ENCODE measurements around the gene TECPR1. TPM values are rescaled to one million over a fixed set of nuclear protein-coding genes. Genes with fewer than 3 reads are reported as not detected.

Gene TECPR1
- total and polyA plus RNA-seq, 2 experiments from 2014 or later: 4.6 to 24.4 TPM

DNA sequence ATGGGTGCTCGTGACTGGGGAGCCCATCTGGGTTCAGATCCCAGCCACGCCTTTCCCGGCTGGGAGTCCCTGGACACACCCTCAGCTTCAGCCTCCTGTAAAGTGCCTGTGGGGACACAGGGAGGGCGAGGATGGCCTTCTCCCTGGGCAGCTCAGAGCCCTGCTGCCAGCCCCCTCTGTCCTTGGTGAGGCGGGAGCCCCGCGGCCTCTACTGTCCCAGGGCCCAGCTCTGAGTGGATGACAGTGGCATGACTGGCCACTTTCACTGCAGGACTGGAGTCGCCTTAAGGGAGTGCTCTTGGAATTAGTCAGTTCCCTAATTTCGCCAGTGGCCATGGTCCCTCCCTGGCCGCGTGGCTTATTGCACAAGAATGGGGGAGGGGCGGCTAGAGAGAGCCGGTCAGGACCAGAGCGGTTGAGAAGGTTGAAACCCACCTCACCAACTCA lies 34.1 kb upstream of the TECPR1 start:
- H3K4me3 Mint-ChIP-seq: no peak overlapping the region

More for the DNA sequence above, 34.1 kb upstream of the TECPR1 start:
- H3K4me2 ChIP-seq: peak overlapping the region; percentile 64; the same call in 1 of the 2 replicates
- TF ChIP-seq, protein P1, sequence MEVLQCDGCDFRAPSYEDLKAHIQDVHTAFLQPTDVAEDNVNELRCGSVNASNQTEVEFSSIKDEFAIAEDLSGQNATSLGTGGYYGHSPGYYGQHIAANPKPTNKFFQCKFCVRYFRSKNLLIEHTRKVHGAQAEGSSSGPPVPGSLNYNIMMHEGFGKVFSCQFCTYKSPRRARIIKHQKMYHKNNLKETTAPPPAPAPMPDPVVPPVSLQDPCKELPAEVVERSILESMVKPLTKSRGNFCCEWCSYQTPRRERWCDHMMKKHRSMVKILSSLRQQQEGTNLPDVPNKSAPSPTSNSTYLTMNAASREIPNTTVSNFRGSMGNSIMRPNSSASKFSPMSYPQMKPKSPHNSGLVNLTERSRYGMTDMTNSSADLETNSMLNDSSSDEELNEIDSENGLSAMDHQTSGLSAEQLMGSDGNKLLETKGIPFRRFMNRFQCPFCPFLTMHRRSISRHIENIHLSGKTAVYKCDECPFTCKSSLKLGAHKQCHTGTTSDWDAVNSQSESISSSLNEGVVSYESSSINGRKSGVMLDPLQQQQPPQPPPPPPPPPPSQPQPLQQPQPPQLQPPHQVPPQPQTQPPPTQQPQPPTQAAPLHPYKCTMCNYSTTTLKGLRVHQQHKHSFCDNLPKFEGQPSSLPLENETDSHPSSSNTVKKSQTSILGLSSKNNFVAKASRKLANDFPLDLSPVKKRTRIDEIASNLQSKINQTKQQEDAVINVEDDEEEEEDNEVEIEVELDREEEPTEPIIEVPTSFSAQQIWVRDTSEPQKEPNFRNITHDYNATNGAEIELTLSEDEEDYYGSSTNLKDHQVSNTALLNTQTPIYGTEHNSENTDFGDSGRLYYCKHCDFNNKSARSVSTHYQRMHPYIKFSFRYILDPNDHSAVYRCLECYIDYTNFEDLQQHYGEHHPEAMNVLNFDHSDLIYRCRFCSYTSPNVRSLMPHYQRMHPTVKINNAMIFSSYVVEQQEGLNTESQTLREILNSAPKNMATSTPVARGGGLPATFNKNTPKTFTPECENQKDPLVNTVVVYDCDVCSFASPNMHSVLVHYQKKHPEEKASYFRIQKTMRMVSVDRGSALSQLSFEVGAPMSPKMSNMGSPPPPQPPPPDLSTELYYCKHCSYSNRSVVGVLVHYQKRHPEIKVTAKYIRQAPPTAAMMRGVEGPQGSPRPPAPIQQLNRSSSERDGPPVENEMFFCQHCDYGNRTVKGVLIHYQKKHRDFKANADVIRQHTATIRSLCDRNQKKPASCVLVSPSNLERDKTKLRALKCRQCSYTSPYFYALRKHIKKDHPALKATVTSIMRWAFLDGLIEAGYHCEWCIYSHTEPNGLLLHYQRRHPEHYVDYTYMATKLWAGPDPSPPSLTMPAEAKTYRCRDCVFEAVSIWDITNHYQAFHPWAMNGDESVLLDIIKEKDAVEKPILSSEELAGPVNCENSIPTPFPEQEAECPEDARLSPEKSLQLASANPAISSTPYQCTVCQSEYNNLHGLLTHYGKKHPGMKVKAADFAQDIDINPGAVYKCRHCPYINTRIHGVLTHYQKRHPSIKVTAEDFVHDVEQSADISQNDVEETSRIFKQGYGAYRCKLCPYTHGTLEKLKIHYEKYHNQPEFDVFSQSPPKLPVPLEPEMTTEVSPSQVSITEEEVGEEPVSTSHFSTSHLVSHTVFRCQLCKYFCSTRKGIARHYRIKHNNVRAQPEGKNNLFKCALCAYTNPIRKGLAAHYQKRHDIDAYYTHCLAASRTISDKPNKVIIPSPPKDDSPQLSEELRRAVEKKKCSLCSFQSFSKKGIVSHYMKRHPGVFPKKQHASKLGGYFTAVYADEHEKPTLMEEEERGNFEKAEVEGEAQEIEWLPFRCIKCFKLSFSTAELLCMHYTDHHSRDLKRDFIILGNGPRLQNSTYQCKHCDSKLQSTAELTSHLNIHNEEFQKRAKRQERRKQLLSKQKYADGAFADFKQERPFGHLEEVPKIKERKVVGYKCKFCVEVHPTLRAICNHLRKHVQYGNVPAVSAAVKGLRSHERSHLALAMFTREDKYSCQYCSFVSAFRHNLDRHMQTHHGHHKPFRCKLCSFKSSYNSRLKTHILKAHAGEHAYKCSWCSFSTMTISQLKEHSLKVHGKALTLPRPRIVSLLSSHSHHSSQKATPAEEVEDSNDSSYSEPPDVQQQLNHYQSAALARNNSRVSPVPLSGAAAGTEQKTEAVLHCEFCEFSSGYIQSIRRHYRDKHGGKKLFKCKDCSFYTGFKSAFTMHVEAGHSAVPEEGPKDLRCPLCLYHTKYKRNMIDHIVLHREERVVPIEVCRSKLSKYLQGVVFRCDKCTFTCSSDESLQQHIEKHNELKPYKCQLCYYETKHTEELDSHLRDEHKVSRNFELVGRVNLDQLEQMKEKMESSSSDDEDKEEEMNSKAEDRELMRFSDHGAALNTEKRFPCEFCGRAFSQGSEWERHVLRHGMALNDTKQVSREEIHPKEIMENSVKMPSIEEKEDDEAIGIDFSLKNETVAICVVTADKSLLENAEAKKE (CRISPR knock-in tag; IDR thresholded peaks at IDR 0.05): no peak
- TF ChIP-seq, protein P2, sequence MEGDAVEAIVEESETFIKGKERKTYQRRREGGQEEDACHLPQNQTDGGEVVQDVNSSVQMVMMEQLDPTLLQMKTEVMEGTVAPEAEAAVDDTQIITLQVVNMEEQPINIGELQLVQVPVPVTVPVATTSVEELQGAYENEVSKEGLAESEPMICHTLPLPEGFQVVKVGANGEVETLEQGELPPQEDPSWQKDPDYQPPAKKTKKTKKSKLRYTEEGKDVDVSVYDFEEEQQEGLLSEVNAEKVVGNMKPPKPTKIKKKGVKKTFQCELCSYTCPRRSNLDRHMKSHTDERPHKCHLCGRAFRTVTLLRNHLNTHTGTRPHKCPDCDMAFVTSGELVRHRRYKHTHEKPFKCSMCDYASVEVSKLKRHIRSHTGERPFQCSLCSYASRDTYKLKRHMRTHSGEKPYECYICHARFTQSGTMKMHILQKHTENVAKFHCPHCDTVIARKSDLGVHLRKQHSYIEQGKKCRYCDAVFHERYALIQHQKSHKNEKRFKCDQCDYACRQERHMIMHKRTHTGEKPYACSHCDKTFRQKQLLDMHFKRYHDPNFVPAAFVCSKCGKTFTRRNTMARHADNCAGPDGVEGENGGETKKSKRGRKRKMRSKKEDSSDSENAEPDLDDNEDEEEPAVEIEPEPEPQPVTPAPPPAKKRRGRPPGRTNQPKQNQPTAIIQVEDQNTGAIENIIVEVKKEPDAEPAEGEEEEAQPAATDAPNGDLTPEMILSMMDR (conservative IDR thresholded peaks at IDR 0.05; ENCODE audit: low read depth in 2 of 2): no peak
- TF ChIP-seq ZNF331 (CRISPR knock-in tag; IDR thresholded peaks at IDR 0.05; ENCODE audit: low read depth): no peak
- TF ChIP-seq, protein P3, sequence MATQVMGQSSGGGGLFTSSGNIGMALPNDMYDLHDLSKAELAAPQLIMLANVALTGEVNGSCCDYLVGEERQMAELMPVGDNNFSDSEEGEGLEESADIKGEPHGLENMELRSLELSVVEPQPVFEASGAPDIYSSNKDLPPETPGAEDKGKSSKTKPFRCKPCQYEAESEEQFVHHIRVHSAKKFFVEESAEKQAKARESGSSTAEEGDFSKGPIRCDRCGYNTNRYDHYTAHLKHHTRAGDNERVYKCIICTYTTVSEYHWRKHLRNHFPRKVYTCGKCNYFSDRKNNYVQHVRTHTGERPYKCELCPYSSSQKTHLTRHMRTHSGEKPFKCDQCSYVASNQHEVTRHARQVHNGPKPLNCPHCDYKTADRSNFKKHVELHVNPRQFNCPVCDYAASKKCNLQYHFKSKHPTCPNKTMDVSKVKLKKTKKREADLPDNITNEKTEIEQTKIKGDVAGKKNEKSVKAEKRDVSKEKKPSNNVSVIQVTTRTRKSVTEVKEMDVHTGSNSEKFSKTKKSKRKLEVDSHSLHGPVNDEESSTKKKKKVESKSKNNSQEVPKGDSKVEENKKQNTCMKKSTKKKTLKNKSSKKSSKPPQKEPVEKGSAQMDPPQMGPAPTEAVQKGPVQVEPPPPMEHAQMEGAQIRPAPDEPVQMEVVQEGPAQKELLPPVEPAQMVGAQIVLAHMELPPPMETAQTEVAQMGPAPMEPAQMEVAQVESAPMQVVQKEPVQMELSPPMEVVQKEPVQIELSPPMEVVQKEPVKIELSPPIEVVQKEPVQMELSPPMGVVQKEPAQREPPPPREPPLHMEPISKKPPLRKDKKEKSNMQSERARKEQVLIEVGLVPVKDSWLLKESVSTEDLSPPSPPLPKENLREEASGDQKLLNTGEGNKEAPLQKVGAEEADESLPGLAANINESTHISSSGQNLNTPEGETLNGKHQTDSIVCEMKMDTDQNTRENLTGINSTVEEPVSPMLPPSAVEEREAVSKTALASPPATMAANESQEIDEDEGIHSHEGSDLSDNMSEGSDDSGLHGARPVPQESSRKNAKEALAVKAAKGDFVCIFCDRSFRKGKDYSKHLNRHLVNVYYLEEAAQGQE (IDR thresholded peaks at IDR 0.05; ENCODE audit: unreplicated experiment): no peak
- no peak for TF ChIP-seq ZNF114 (CRISPR knock-in tag; IDR thresholded peaks at IDR 0.05)
- no peak for TF ChIP-seq JUNB (IDR thresholded peaks at IDR 0.05; ENCODE audit: unreplicated experiment)
- TF ChIP-seq, protein P4, sequence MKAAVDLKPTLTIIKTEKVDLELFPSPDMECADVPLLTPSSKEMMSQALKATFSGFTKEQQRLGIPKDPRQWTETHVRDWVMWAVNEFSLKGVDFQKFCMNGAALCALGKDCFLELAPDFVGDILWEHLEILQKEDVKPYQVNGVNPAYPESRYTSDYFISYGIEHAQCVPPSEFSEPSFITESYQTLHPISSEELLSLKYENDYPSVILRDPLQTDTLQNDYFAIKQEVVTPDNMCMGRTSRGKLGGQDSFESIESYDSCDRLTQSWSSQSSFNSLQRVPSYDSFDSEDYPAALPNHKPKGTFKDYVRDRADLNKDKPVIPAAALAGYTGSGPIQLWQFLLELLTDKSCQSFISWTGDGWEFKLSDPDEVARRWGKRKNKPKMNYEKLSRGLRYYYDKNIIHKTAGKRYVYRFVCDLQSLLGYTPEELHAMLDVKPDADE (IDR thresholded peaks at IDR 0.05): no peak
- no peak for TF ChIP-seq CREB1 (CRISPR knock-in tag; IDR thresholded peaks at IDR 0.05; ENCODE audit: low read depth)
- TF ChIP-seq EZH2 (IDR thresholded peaks at IDR 0.05; ENCODE audit: low read depth, unreplicated experiment): no peak
- TF ChIP-seq EZH2phosphoT487 (IDR thresholded peaks at IDR 0.05; ENCODE audit: unreplicated experiment): no peak
- no peak for TF ChIP-seq POLR2AphosphoS5 (IDR thresholded peaks at IDR 0.05; ENCODE audit: low read depth)
- TF ChIP-seq STAT1 (IDR thresholded peaks at IDR 0.05; ENCODE audit: unreplicated experiment): no peak
- no peak for TF ChIP-seq NANOG (IDR thresholded peaks at IDR 0.05; ENCODE audit: borderline replicate concordance)
- H3K36me3 ChIP-seq (ENCODE audit: insufficient read depth): no peaks in the 10 kb centered on the region
- H3K79me2 ChIP-seq (replicated peaks; ENCODE audit: insufficient read depth): peaks cover 69% of the 10 kb centered on the region
- ATAC-seq (no peak), DNase-seq (ENCODE audit: low spot score) (no peak)
- peak overlapping the region; percentile 67 for H3K27ac Mint-ChIP-seq
- peaks cover 18% of the 10 kb centered on the region for H4K20me1 ChIP-seq (replicated peaks; ENCODE audit: insufficient read depth)
- H3K9me3 Mint-ChIP-seq: no peaks in the 10 kb centered on the region; the same call in 2 of the 3 replicates
- peaks cover 13% of the 10 kb centered on the region for H3K36me3 Mint-ChIP-seq (ENCODE audit: low read depth)
- H3K27ac ChIP-seq (ENCODE audit: low read depth): peak overlapping the region; percentile 45; the same call in 1 of the 2 replicates
- no peak overlapping the region for H2AFZ ChIP-seq
- H3K27me3 ChIP-seq (ENCODE audit: insufficient read depth): no peaks in the 10 kb centered on the region
- H3K27me3 Mint-ChIP-seq (ENCODE audit: insufficient read depth, low read depth, poor library complexity): peaks cover 11% of the 10 kb centered on the region
- no peaks in the 10 kb centered on the region for H3F3A ChIP-seq (replicated peaks; ENCODE audit: low read depth)
- H3K9me2 ChIP-seq (ENCODE audit: insufficient read depth): no peaks in the 10 kb centered on the region
- H3K4me3 ChIP-seq: no peak overlapping the region
- peaks cover 30% of the 10 kb centered on the region for H3K4me1 ChIP-seq (ENCODE audit: insufficient read depth)
- H3K4me1 Mint-ChIP-seq: peaks cover 39% of the 10 kb centered on the region

Measured in GM23338 (cell line).